ENCODE data around the gene ATIC.

ATIC gene

DNA sequence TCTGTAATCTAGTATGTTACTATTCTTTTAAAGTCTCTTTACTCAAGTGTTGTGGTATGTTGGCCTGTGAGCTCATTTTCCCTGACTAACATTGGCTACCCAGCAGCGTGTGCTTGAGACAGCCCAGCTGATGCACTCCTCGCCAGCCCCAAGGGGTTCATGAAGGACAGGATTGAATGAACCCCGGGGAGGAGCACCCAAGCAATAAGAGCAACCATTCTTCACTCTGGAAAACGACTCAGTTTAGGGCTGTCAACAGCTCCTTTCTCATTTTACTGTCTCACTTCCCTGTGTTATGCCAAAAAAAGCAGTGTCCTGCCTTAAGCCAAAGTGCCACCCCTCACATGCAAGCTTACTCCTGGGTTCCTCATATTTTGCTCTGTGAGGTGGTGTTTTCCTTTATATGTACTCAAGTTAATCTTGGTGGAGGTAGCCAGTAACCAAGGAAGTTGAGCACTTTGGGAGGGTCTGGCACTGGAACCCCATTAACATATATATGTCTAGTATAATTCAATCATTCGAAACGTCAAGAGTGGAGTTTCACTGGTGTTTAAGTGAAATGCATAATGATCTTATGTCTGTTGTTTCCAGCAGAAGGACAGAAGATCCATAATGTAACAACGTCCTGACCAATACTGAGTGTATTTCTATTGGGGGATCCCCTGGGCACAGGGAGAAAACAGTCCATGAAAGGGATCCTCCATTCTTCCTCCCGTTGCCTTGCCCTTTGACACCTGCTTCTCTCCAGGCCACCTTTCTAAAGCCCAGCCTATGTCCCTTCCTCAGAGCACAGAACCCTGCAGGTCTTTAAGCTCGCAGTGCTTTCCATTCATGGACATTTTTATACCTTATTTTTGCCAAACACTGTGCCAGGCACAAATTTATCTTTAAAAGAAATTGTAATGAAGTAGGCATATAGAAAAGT is 43.2 kb downstream of the ATIC start:
- no peak for TF ChIP-seq EP300 (IDR thresholded peaks at IDR 0.05; ENCODE audit: borderline replicate concordance)
- TF ChIP-seq, protein P1, sequence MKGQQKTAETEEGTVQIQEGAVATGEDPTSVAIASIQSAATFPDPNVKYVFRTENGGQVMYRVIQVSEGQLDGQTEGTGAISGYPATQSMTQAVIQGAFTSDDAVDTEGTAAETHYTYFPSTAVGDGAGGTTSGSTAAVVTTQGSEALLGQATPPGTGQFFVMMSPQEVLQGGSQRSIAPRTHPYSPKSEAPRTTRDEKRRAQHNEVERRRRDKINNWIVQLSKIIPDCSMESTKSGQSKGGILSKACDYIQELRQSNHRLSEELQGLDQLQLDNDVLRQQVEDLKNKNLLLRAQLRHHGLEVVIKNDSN (IDR thresholded peaks at IDR 0.05) = no peak
- TF ChIP-seq CEBPB (IDR thresholded peaks at IDR 0.05) = no peak
- no peak for TF ChIP-seq RAD21 (IDR thresholded peaks at IDR 0.05; ENCODE audit: low read depth)
- no peak for TF ChIP-seq YY1 (IDR thresholded peaks at IDR 0.05; ENCODE audit: low read depth)
- no peak for TF ChIP-seq CREB1 (IDR thresholded peaks at IDR 0.05; ENCODE audit: low read depth)
- no peak for TF ChIP-seq TAF1 (IDR thresholded peaks at IDR 0.05; ENCODE audit: low read depth)

DNA sequence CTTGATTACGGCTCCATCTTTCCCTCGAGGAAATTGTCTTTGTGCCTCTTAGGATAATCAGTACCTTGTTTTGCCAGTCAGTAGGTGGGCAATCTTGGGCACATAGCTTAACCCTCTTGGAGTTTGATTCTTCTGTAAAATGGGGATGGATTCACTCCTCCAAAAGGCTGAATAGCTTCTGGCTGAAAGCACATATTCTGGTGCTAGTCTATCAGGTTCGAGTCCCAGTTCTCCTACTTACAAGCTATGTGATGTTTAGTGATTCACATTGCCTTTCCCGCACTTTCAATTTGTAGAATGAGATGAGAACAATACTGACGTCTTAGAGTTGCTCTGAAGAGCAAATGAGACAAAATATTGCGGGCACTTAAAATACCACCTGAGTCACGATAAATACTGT is 43.9 kb downstream of the ATIC start:
- no peak for TF ChIP-seq CREB1 (IDR thresholded peaks at IDR 0.05; ENCODE audit: low read depth)
- TF ChIP-seq FOXM1 (IDR thresholded peaks at IDR 0.05; ENCODE audit: borderline replicate concordance, low read depth) = no peak
- TF ChIP-seq, protein P2, sequence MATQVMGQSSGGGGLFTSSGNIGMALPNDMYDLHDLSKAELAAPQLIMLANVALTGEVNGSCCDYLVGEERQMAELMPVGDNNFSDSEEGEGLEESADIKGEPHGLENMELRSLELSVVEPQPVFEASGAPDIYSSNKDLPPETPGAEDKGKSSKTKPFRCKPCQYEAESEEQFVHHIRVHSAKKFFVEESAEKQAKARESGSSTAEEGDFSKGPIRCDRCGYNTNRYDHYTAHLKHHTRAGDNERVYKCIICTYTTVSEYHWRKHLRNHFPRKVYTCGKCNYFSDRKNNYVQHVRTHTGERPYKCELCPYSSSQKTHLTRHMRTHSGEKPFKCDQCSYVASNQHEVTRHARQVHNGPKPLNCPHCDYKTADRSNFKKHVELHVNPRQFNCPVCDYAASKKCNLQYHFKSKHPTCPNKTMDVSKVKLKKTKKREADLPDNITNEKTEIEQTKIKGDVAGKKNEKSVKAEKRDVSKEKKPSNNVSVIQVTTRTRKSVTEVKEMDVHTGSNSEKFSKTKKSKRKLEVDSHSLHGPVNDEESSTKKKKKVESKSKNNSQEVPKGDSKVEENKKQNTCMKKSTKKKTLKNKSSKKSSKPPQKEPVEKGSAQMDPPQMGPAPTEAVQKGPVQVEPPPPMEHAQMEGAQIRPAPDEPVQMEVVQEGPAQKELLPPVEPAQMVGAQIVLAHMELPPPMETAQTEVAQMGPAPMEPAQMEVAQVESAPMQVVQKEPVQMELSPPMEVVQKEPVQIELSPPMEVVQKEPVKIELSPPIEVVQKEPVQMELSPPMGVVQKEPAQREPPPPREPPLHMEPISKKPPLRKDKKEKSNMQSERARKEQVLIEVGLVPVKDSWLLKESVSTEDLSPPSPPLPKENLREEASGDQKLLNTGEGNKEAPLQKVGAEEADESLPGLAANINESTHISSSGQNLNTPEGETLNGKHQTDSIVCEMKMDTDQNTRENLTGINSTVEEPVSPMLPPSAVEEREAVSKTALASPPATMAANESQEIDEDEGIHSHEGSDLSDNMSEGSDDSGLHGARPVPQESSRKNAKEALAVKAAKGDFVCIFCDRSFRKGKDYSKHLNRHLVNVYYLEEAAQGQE (IDR thresholded peaks at IDR 0.05; ENCODE audit: low read depth) = no peak
- TF ChIP-seq TEAD4 (IDR thresholded peaks at IDR 0.05) = no peak
- no peak for TF ChIP-seq CEBPB (IDR thresholded peaks at IDR 0.05)
- TF ChIP-seq NFIC (IDR thresholded peaks at IDR 0.05) = no peak
- TF ChIP-seq EGR1 (IDR thresholded peaks at IDR 0.05) = no peak
- TF ChIP-seq ZBTB7A (IDR thresholded peaks at IDR 0.05; ENCODE audit: low read depth) = no peak
- TF ChIP-seq, protein P3, sequence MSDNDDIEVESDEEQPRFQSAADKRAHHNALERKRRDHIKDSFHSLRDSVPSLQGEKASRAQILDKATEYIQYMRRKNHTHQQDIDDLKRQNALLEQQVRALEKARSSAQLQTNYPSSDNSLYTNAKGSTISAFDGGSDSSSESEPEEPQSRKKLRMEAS (IDR thresholded peaks at IDR 0.05) = no peak

DNA sequence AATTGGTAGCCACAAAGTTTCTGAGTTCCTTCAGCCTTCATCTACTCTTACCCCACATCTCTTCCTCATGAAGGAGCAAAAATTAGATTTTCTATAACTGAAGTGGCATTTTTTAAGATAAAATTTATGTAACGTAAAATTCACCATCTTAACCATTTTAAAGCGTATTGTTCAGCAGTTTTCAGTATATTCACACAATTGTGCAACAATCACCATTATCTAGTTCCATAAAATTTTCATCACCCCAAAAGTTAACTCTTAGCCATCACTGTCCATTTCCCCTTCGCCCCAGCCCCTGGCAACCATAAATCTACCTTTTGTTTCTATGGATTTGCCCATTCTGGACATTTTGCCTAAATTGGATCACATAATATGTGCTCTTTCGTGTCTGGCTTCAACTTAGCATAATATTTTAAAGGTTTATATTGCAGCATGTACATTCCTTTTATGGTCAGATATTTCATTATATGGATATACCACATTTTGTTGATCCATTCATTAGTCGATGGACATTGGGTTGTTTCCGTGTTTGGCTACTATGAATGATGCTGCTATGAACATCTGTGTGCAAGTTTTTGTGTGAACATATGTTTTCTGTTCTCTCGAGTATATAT is 44.6 kb downstream of the ATIC start:
- TF ChIP-seq TAF1 (IDR thresholded peaks at IDR 0.05; ENCODE audit: low read depth) = no peak
- TF ChIP-seq, protein P3 (IDR thresholded peaks at IDR 0.05) = no peak
- no peak for TF ChIP-seq EP300 (IDR thresholded peaks at IDR 0.05; ENCODE audit: borderline replicate concordance)
- no peak for TF ChIP-seq TEAD4 (IDR thresholded peaks at IDR 0.05)
- TF ChIP-seq TCF12 (IDR thresholded peaks at IDR 0.05; ENCODE audit: low read depth) = no peak
- no peak for TF ChIP-seq YY1 (IDR thresholded peaks at IDR 0.05; ENCODE audit: low read depth)
- TF ChIP-seq CREB1 (IDR thresholded peaks at IDR 0.05; ENCODE audit: low read depth) = no peak
- TF ChIP-seq FOXM1 (IDR thresholded peaks at IDR 0.05; ENCODE audit: borderline replicate concordance, low read depth) = no peak
- no peak for TF ChIP-seq RAD21 (IDR thresholded peaks at IDR 0.05; ENCODE audit: low read depth)

DNA sequence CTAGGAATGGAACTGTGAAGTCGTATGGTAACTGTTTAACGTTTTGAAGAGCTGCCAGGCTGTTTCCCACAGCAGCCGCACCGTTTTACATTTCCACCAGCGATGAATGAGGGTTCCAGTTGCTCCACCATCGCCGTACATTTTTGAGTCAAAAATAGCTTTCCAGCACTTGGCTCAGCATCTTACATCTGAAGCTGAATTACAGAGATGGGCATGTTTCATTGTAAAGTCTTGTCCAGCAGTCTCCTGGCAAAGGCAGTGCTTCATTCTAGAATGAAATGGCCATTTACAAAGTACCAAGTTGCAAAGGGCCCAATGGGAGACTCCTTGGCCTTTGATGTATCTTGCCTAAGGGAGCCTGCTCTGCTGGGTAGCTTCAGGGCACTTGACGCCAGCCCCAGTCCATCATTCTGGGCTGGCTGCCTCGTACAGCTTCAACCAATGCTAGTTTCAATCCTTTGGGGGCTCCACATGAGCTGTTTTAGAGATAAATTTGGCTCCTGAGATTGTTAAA is 45.1 kb downstream of the ATIC start:
- TF ChIP-seq, protein P3 (IDR thresholded peaks at IDR 0.05) = no peak
- no peak for TF ChIP-seq TEAD4 (IDR thresholded peaks at IDR 0.05)
- no peak for TF ChIP-seq EP300 (IDR thresholded peaks at IDR 0.05; ENCODE audit: borderline replicate concordance)
- no peak for TF ChIP-seq FOXM1 (IDR thresholded peaks at IDR 0.05; ENCODE audit: borderline replicate concordance, low read depth)

DNA sequence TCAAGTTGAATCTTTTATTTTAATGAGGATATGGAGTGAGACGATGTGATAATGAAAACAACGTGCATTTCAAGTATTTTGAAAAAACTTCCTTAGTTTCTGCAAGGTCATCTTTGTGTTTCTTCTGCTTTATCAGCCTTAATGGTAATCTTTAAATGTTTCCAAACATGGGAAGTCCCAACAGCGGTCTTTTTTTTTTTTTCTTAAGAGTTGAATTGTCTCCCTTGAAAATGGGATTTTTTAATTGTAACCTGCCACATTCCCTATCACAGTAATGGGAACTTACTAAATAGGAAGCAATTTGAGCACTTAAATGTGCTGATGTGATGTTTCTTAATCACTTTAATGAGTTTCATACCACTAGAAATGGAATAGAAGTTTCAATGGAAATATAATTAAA is 45.8 kb downstream of the ATIC start:
- no peak for TF ChIP-seq CREB1 (IDR thresholded peaks at IDR 0.05; ENCODE audit: low read depth)
- no peak for TF ChIP-seq EP300 (IDR thresholded peaks at IDR 0.05; ENCODE audit: borderline replicate concordance)
- no peak for TF ChIP-seq CEBPB (IDR thresholded peaks at IDR 0.05)
- no peak for TF ChIP-seq TAF1 (IDR thresholded peaks at IDR 0.05; ENCODE audit: low read depth)
- TF ChIP-seq YY1 (IDR thresholded peaks at IDR 0.05; ENCODE audit: low read depth) = no peak

DNA sequence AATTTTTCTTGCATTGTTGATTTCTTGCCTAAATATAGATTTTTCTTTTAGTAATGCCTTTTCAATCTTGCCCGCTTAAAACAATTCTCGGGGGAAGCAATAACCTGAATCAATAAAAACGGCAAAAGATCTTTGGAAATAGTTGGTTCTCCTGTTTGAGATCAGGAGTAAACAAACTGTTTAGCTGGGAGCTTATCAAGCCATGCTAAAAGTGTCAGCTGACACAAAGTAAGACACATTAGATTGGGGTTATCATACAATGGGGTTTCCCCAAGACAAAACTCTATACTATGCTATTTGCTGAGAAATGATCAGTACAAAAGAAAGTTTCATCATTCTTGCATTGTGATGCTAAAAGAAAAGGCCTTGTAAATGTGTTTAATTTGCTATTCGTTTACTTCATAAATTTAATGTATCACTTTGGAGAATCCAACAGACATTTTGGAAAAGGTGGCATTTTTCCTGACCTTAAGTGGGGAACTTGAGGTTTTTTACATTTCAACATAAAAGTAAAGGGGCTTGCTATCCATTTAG is 46.5 kb downstream of the ATIC start:
- TF ChIP-seq TAF1 (IDR thresholded peaks at IDR 0.05; ENCODE audit: low read depth) (no peak), RAD21 (IDR thresholded peaks at IDR 0.05; ENCODE audit: low read depth) (no peak), NFIC (IDR thresholded peaks at IDR 0.05) (no peak), FOXM1 (IDR thresholded peaks at IDR 0.05; ENCODE audit: borderline replicate concordance, low read depth) (no peak), YY1 (IDR thresholded peaks at IDR 0.05; ENCODE audit: low read depth) (no peak), CREB1 (IDR thresholded peaks at IDR 0.05; ENCODE audit: low read depth) (no peak)
- TF ChIP-seq, protein P3 (IDR thresholded peaks at IDR 0.05) = no peak
- TF ChIP-seq, protein P1 (IDR thresholded peaks at IDR 0.05) = no peak
- TF ChIP-seq, protein P2 (IDR thresholded peaks at IDR 0.05; ENCODE audit: low read depth) = no peak

All from Ishikawa (cell line).